SHP77 treated with DMSO at 0.1 percent for 48 hours (cell line): ENCODE measurements around the gene FMO2.

ENCODE experiments used
- DNase-seq: peaks from one replicate; lab custom pipeline; 2025; lab: John Stamatoyannopoulos, UW

The FMO2 gene

GRCh38 chr1:171185091-171185490 lies at the start of gene FMO2:
TSS of gene FMO2 (plus strand) at chr1:171185300. CDS start at chr1:171185714, 414 bp downstream.
- DNase-seq = no peak

GRCh38 chr1:171137580-171137979 lies 47.5 kb upstream of the FMO2 start:
- DNase-seq = no peak

GRCh38 chr1:171138980-171139379 lies 46.1 kb upstream of the FMO2 start:
- no peak for DNase-seq

- DNase-seq = no peak
Measured at GRCh38 chr1:171139890-171140289, 45.2 kb upstream of the FMO2 start.

- DNase-seq = no peak
Measured at GRCh38 chr1:171140401-171140800, 44.7 kb upstream of the FMO2 start.

- no peak for DNase-seq
Measured at GRCh38 chr1:171140956-171141687, 44.0 kb upstream of the FMO2 start.

GRCh38 chr1:171141688-171142415 lies 43.2 kb upstream of the FMO2 start:
- no peak for DNase-seq

GRCh38 chr1:171142416-171143385 lies 42.4 kb upstream of the FMO2 start:
- DNase-seq = no peak

- no peak for DNase-seq
Measured at GRCh38 chr1:171150156-171150555, 34.9 kb upstream of the FMO2 start.

GRCh38 chr1:171152549-171152948 lies 32.6 kb upstream of the FMO2 start:
- DNase-seq = no peak

- no peak for DNase-seq
Measured at GRCh38 chr1:171155484-171155883, 29.6 kb upstream of the FMO2 start.

GRCh38 chr1:171158096-171158495 lies 27.0 kb upstream of the FMO2 start:
- no peak for DNase-seq

- no peak for DNase-seq
Measured at GRCh38 chr1:171158551-171158950, 26.5 kb upstream of the FMO2 start.

GRCh38 chr1:171159148-171159547 lies 26.0 kb upstream of the FMO2 start:
- DNase-seq = no peak

- no peak for DNase-seq
Measured at GRCh38 chr1:171160211-171160610, 24.9 kb upstream of the FMO2 start.

- no peak for DNase-seq
Measured at GRCh38 chr1:171160639-171161354, 24.3 kb upstream of the FMO2 start.

GRCh38 chr1:171161431-171161830 lies 23.7 kb upstream of the FMO2 start:
- DNase-seq = no peak

GRCh38 chr1:171166361-171166760 lies 18.7 kb upstream of the FMO2 start:
- DNase-seq = no peak

GRCh38 chr1:171167785-171168184 lies 17.3 kb upstream of the FMO2 start:
- DNase-seq = no peak

GRCh38 chr1:171172471-171172870 lies 12.6 kb upstream of the FMO2 start:
- DNase-seq = no peak

GRCh38 chr1:171173069-171173468 lies 12.0 kb upstream of the FMO2 start:
- no peak for DNase-seq
